WI38 (cell line): Measurements from ENCODE around the gene ADPRH.
"Not testable (repeated sequence)": the region's sequence is repeated elsewhere in the genome, so short reads cannot be mapped to it uniquely, and the experiment has no call there.

Experiments
- H3K4me3 ChIP-seq: 2 replicates; pipeline ENCODE4 v1.5.1; 2011; ENCODE audit warnings: low read depth, mild to moderate bottlenecking, control low read depth, low read length
- TF ChIP-seq, protein P1 (sequence below): IDR thresholded peaks from 2 replicates; pipeline ENCODE4 v1.5.1; 2012; ENCODE audit warnings: low read depth, mild to moderate bottlenecking, control low read depth, low read length

ADPRH gene

DNA sequence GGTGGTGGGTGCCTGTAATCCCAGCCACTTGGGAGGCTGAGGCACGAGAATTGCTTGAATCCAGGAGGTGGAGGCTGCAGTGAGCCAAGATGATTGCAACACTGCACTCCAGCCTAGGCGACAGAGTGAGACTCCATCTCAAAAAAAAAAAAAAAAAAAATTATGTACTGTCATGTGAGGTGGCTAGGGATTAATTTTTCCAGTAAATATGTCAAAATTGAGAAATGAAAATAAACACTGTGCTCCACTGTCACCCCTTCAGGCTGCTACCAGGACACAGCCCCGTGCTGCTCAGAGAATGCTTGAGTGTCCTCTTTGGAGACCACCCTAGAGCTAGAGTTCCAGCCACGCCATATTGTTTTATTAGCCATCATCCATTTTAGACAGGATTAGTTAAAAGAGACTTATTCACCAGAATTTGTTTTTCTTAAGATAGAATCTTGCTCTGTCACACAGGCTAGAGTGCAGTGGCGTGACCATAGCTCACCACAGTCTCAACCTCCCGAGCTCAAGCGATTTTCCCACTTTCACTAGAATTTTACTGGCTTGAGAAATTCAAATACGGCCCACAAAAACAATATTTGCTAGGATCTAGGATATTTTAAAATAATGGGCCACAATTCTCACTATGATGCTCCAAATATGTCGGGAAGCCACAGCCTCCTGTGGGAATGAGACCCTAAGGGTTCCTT, 20.5 kb upstream of the ADPRH start:
- no peak overlapping the region for H3K4me3 ChIP-seq
- TF ChIP-seq, protein P1, sequence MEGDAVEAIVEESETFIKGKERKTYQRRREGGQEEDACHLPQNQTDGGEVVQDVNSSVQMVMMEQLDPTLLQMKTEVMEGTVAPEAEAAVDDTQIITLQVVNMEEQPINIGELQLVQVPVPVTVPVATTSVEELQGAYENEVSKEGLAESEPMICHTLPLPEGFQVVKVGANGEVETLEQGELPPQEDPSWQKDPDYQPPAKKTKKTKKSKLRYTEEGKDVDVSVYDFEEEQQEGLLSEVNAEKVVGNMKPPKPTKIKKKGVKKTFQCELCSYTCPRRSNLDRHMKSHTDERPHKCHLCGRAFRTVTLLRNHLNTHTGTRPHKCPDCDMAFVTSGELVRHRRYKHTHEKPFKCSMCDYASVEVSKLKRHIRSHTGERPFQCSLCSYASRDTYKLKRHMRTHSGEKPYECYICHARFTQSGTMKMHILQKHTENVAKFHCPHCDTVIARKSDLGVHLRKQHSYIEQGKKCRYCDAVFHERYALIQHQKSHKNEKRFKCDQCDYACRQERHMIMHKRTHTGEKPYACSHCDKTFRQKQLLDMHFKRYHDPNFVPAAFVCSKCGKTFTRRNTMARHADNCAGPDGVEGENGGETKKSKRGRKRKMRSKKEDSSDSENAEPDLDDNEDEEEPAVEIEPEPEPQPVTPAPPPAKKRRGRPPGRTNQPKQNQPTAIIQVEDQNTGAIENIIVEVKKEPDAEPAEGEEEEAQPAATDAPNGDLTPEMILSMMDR: no peak

DNA sequence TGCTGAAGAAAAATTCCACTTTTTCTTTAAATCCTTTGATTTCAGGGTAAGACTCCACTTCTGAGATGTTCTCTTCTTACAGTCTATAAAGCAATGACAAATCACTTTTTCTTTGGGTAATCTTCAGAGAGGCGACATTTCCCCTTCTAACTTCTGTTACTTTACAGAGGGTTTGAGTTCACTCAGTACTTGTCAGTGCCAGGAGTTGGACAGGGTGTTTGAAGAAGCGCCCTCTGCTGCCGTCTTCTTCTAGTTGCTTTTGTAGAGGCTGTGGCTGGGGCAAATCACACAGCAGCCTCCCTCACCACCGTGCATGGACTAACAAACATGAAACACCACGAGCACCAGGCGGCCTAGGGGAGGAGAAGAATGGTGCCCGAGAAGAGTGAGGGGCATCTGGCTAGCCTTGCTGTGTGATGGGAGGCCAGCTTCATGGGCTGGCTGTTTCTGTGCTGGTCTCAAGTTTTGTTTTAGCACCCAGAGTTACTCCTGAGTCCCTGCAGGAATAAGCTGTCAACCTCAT, 19.8 kb upstream of the ADPRH start, which contains the start of gene CD80:
TSS of gene CD80 (minus strand) at position 174 of the 523 bp plus-strand sequence. CDS start 1,886 bp downstream, outside the sequence.
- no peak within 1 kb of the TSS for H3K4me3 ChIP-seq
- TF ChIP-seq, protein P1: no peak

DNA sequence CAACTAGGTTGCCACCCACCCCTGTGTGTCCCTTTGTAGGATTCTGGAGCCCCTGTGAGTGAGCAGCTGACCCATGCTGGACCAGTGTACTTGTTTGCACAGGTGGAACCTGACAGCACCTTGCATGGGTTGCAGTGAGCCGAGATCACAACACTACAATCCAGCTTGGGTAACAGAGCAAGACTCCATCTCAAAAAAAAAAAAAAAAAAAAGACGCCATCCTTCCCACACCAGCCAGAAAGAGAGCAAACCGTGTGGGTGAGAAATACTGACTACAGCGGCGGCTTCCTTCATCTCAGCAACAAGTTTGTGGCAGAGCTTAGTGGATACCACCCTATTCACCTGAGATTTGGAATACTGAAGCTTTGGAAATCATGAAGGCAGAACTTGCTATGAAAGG, 19.1 kb upstream of the ADPRH start:
- TF ChIP-seq, protein P1: no peak
- no peak overlapping the region for H3K4me3 ChIP-seq

DNA sequence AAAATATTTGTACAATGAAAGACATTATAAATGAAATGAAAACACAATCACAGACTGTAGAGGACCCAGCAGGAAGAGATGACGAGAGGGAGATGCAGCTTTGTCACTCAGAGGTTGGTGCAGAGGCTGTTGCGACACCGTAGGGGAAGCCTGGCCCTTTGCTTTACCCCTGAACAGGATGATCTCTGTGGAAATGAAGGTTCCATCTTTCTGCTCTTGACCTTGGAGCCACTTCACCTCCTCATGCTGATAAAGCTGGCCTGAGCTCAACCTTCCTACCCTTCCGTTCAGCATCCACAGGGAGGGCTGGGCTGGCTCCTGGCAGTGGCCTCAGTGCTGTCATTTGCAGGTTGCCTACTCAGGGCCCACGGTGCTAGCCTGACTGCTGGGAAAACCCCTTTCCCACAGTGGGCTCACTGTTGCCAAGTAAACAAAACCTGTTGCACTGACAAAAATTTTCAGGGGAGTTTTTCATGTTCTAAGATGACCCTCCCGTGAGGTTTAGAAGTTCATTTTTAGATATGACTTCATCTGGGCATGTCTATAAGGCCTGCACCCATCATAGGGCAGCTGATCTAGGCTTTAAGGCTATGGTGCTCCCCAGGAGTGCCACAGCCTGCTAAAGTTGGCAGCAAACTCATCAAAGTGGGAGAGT, 16.9 kb upstream of the ADPRH start:
- no peak overlapping the region for H3K4me3 ChIP-seq
- TF ChIP-seq, protein P1: no peak

DNA sequence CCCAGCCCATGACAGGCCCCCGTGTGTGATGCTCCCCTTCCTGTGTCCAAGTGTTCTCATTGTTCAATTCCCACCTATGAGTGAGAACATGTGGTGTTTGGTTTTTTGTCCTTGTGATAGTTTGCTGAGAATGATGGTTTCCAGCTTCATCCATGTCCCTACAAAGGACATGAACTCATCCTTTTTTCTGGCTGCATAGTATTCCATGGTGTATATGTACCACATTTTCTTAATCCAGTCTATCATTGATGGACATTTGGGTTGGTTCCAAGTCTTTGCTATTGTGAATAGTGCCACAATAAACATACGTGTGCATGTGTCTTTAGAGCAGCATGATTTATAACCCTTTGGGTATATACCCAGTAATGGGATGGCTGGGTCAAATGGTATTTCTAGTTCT, 16.0 kb upstream of the ADPRH start:
- H3K4me3 ChIP-seq: not testable (repeated sequence)

DNA sequence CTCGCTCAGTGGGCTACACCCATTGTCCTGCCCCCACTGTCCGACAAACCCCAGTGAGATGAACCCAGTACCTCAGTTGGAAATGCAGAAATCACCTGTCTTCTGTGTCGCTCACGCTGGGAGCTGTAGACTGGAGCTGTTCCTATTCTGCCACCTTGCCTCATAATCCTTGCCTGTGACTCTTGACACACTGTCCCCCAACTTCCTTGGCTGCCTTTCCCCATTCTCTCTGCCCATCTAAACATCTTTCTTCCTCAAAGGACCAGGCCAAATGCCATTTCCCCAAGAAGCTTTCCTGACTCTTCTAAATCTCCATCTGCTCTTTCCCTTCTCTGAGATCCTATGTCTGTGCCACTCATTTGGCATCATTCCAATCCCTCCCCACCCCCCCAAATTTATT, 10.1 kb upstream of the ADPRH start:
- H3K4me3 ChIP-seq: no peak overlapping the region
- TF ChIP-seq, protein P1: no peak

DNA sequence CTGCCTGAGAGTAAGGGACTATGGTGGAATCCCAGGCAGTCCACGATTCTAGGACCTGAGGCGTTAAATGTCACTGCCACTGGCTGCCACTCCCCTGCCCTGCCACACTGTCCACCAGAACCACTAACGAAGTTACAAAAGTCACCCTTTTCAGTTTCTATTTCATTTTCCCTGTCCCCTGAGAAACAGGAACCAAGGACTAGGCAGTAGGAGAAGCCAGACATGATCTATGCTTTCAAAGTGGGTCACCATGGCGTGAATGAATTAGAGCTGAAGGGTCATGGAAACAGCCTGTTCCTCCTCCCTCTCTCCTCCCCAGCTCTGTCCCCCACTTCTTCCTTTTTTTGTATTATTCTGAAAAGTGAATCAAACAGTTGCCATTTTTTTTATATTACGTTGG, 9.1 kb upstream of the ADPRH start:
- TF ChIP-seq, protein P1: no peak
- H3K4me3 ChIP-seq: no peak overlapping the region
